Mesodermal cell (in vitro differentiated cells): ENCODE results near the gene WNT2B.

Experiments
- H3K27ac ChIP-seq: 2 replicates; pipeline ENCODE4 v1.7.0; 2013; ENCODE audit warnings: mild to moderate bottlenecking, low read depth, low read length, moderate library complexity; ENCODE audit not compliant: severe bottlenecking
- H3K36me3 ChIP-seq: 2 replicates; pipeline ENCODE4 v1.7.1; 2013; ENCODE audit warnings: mild to moderate bottlenecking, low read length, moderate library complexity; ENCODE audit not compliant: control insufficient read depth, insufficient read depth
- H3K4me1 ChIP-seq: one replicate; pipeline ENCODE4 v1.7.1; 2013; ENCODE audit warnings: mild to moderate bottlenecking, low read length; ENCODE audit not compliant: insufficient read depth, control insufficient read depth, poor library complexity, severe bottlenecking
- H3K4me3 ChIP-seq: 2 replicates; pipeline ENCODE4 v1.7.0; 2013; ENCODE audit warnings: low read length, control low read depth, mild to moderate bottlenecking; ENCODE audit not compliant: insufficient read depth, poor library complexity, severe bottlenecking; ENCODE audit errors: extremely low read depth
- H3K9me3 ChIP-seq: 2 replicates; pipeline ENCODE4 v1.7.1; 2013; ENCODE audit warnings: mild to moderate bottlenecking, low read length, moderate library complexity; ENCODE audit not compliant: control insufficient read depth
- WGBS, 2 experiments: methylation state at CpG; one replicate each; pipeline ENCODE4 v1.1.5; 2013; ENCODE audit warnings: missing lambda C conversion rate in 2 of 2; ENCODE audit not compliant: insufficient coverage in 2 of 2; 5-methylcytosine and 5-hydroxymethylcytosine counted together

Gene WNT2B

GRCh38 chr1:112542206-112542973, 33.6 kb downstream of the WNT2B start:
- H3K4me1 ChIP-seq: peaks cover 11% of the 10 kb centered on the region
- peaks cover 36% of the 10 kb centered on the region for H3K36me3 ChIP-seq
- H3K27ac ChIP-seq: no peak overlapping the region
- no peak overlapping the region for H3K4me3 ChIP-seq
- no peaks in the 10 kb centered on the region for H3K9me3 ChIP-seq
- 92 to 94% methylated on average over 5 to 7 of the region's 9 CpGs for WGBS, 2 experiments

- peak overlapping the region; percentile 94 for H3K27ac ChIP-seq
- no CpG with 5 or more reads among the region's 1 CpG for WGBS, 2 experiments
- peaks cover 11% of the 10 kb centered on the region for H3K4me1 ChIP-seq
- H3K9me3 ChIP-seq: no peaks in the 10 kb centered on the region
- no peak overlapping the region for H3K4me3 ChIP-seq
- peaks cover 34% of the 10 kb centered on the region for H3K36me3 ChIP-seq
Measured at GRCh38 chr1:112544011-112544688, 35.4 kb downstream of the WNT2B start.

GRCh38 chr1:112544751-112545150, 36.0 kb downstream of the WNT2B start:
- H3K36me3 ChIP-seq: peaks cover 34% of the 10 kb centered on the region
- H3K4me3 ChIP-seq: no peak overlapping the region
- H3K4me1 ChIP-seq: peaks cover 11% of the 10 kb centered on the region
- whole genome bisulfite sequencing, 2 experiments: 95 to 100% methylated on average over 1 to 3 of the region's 3 CpGs
- no peaks in the 10 kb centered on the region for H3K9me3 ChIP-seq
- H3K27ac ChIP-seq: peak overlapping the region; percentile 94

- peaks cover 24% of the 10 kb centered on the region for H3K36me3 ChIP-seq
- peaks cover 11% of the 10 kb centered on the region for H3K4me1 ChIP-seq
- H3K27ac ChIP-seq: peak overlapping the region; percentile 8
- WGBS, 2 experiments: 100% methylated on average over 2 of the region's 2 CpGs
- H3K4me3 ChIP-seq: no peak overlapping the region
- H3K9me3 ChIP-seq: no peaks in the 10 kb centered on the region
Measured at GRCh38 chr1:112546076-112546475, 37.3 kb downstream of the WNT2B start.

GRCh38 chr1:112548547-112548946, 39.8 kb downstream of the WNT2B start:
- Histone ChIP-seq H3K4me3 (no peak overlapping the region), H3K27ac (no peak overlapping the region), H3K4me1 (peaks cover 11% of the 10 kb centered on the region), H3K9me3 (no peaks in the 10 kb centered on the region), H3K36me3 (peaks cover 18% of the 10 kb centered on the region)
- 80% methylated on average over 1 of the region's 3 CpGs; no CpG with 5 or more reads in 1 of the 2 experiments for WGBS, 2 experiments

GRCh38 chr1:112549590-112549989, 40.8 kb downstream of the WNT2B start:
- no CpG with 5 or more reads among the region's 2 CpGs for WGBS, 2 experiments
- peaks cover 11% of the 10 kb centered on the region for H3K4me1 ChIP-seq
- H3K36me3 ChIP-seq: peaks cover 17% of the 10 kb centered on the region
- no peak overlapping the region for H3K4me3 ChIP-seq
- no peaks in the 10 kb centered on the region for H3K9me3 ChIP-seq
- no peak overlapping the region for H3K27ac ChIP-seq

- H3K9me3 ChIP-seq: no peaks in the 10 kb centered on the region
- no peak overlapping the region for H3K27ac ChIP-seq
- peaks cover 10% of the 10 kb centered on the region for H3K36me3 ChIP-seq
- no peaks in the 10 kb centered on the region for H3K4me1 ChIP-seq
- H3K4me3 ChIP-seq: no peak overlapping the region
Measured at GRCh38 chr1:112554411-112554810, 45.6 kb downstream of the WNT2B start.

GRCh38 chr1:112557385-112557784, 48.6 kb downstream of the WNT2B start:
- H3K4me3 ChIP-seq: no peak overlapping the region
- H3K36me3 ChIP-seq: peaks cover 14% of the 10 kb centered on the region
- WGBS, 2 experiments: 83% methylated on average over 1 of the region's 1 CpG; no CpG with 5 or more reads in 1 of the 2 experiments
- H3K9me3 ChIP-seq: no peaks in the 10 kb centered on the region
- H3K4me1 ChIP-seq: no peaks in the 10 kb centered on the region
- no peak overlapping the region for H3K27ac ChIP-seq

- H3K27ac ChIP-seq: no peak overlapping the region
Measured at GRCh38 chr1:112558634-112559033, 49.9 kb downstream of the WNT2B start.

GRCh38 chr1:112563341-112563740, 54.6 kb downstream of the WNT2B start:
- H3K27ac ChIP-seq: no peak overlapping the region
- no peaks in the 10 kb centered on the region for H3K4me1 ChIP-seq
- no peaks in the 10 kb centered on the region for H3K9me3 ChIP-seq
- H3K36me3 ChIP-seq: peaks cover 17% of the 10 kb centered on the region
- H3K4me3 ChIP-seq: no peak overlapping the region

More at GRCh38 chr1:112558634-112559033, 49.9 kb downstream of the WNT2B start:
- Histone ChIP-seq H3K4me3 (no peak overlapping the region), H3K4me1 (no peaks in the 10 kb centered on the region), H3K36me3 (peaks cover 12% of the 10 kb centered on the region), H3K9me3 (no peaks in the 10 kb centered on the region)
- 80 to 100% methylated on average over 1 to 3 of the region's 3 CpGs for WGBS, 2 experiments

- no CpG with 5 or more reads among the region's 1 CpG for WGBS, 2 experiments
- Histone ChIP-seq H3K4me3 (no peak overlapping the region), H3K36me3 (peaks cover 23% of the 10 kb centered on the region), H3K9me3 (no peaks in the 10 kb centered on the region), H3K27ac (no peak overlapping the region), H3K4me1 (no peaks in the 10 kb centered on the region)
Measured at GRCh38 chr1:112564081-112564480, 55.3 kb downstream of the WNT2B start.
